WERI-Rb-1 (cell line): ENCODE measurements around the gene WARS2.
"Not testable (repeated sequence)": the region's sequence is repeated elsewhere in the genome, so short reads cannot be mapped to it uniquely, and the experiment has no call there.

Experiments
- DNase-seq: peaks from one replicate; pipeline ENCODE4 v3.0.0-alpha.2; 2020
- H3K27ac ChIP-seq: fragments of 250-450 bp; sonication (Bioruptor Pico); 2 replicates; pipeline ENCODE4 v1.5.1; 2020; ENCODE audit warnings: mild to moderate bottlenecking, moderate library complexity
- H3K27me3 ChIP-seq: fragments of 250-450 bp; sonication (Bioruptor Pico); 2 replicates; pipeline ENCODE4 v1.5.1; 2021; ENCODE audit warnings: mild to moderate bottlenecking, low read depth, moderate library complexity; ENCODE audit not compliant: insufficient read depth, severe bottlenecking
- H3K36me3 ChIP-seq: fragments of 250-450 bp; sonication (Bioruptor Pico); 2 replicates; pipeline ENCODE4 v1.5.1; 2020; ENCODE audit warnings: mild to moderate bottlenecking, moderate library complexity
- H3K4me3 ChIP-seq: 2 replicates; pipeline ENCODE4 v1.5.1; 2011; ENCODE audit warnings: low read depth, mild to moderate bottlenecking, control low read depth, low read length
- H3K9me3 ChIP-seq: fragments of 250-450 bp; sonication (Bioruptor Pico); 2 replicates; pipeline ENCODE4 v1.5.1; 2021; ENCODE audit warnings: mild to moderate bottlenecking, moderate library complexity; ENCODE audit not compliant: severe bottlenecking
- CTCF ChIP-seq: IDR thresholded peaks from 2 replicates; pipeline ENCODE4 v1.5.1; 2011; ENCODE audit warnings: low read depth, mild to moderate bottlenecking, control low read depth, inconsistent platforms, low read length

WARS2 gene

GRCh38 chr1:119181218-119181617, 40.8 kb upstream of the WARS2 start:
- H3K27me3 ChIP-seq: no peaks in the 10 kb centered on the region
- no peak overlapping the region for H3K4me3 ChIP-seq
- no peak overlapping the region for H3K27ac ChIP-seq
- H3K9me3 ChIP-seq: no peaks in the 10 kb centered on the region
- no peaks in the 10 kb centered on the region for H3K36me3 ChIP-seq
- DNase-seq: no peak
- TF ChIP-seq CTCF: no peak

GRCh38 chr1:119179051-119179450, 38.6 kb upstream of the WARS2 start:
- Histone ChIP-seq H3K27ac (no peak overlapping the region), H3K27me3 (no peaks in the 10 kb centered on the region), H3K4me3 (no peak overlapping the region), H3K9me3 (no peaks in the 10 kb centered on the region), H3K36me3 (no peaks in the 10 kb centered on the region)
- DNase-seq: no peak
- TF ChIP-seq CTCF: no peak

- not testable (repeated sequence) for H3K27me3 ChIP-seq
Measured at GRCh38 chr1:119172927-119173326, 32.5 kb upstream of the WARS2 start.

GRCh38 chr1:119171381-119172010, 31.0 kb upstream of the WARS2 start:
- not testable (repeated sequence) for H3K4me3 ChIP-seq, DNase-seq, H3K9me3 ChIP-seq, H3K27me3 ChIP-seq, H3K36me3 ChIP-seq, H3K27ac ChIP-seq

More at GRCh38 chr1:119172927-119173326, 32.5 kb upstream of the WARS2 start:
- H3K4me3 ChIP-seq, H3K36me3 ChIP-seq, H3K27ac ChIP-seq, H3K9me3 ChIP-seq, DNase-seq: not testable (repeated sequence)

GRCh38 chr1:119163396-119163795, 22.9 kb upstream of the WARS2 start:
- DNase-seq: no peak
- no peaks in the 10 kb centered on the region for H3K27me3 ChIP-seq
- no peak overlapping the region for H3K27ac ChIP-seq
- no peak for TF ChIP-seq CTCF
- H3K36me3 ChIP-seq: peaks cover 9% of the 10 kb centered on the region
- no peaks in the 10 kb centered on the region for H3K9me3 ChIP-seq
- H3K4me3 ChIP-seq: no peak overlapping the region

- H3K4me3 ChIP-seq: no peak overlapping the region
- peaks cover 21% of the 10 kb centered on the region for H3K36me3 ChIP-seq
- no peak for DNase-seq
- H3K27ac ChIP-seq: no peak overlapping the region
- TF ChIP-seq CTCF: no peak
- H3K27me3 ChIP-seq: no peaks in the 10 kb centered on the region
- H3K9me3 ChIP-seq: no peaks in the 10 kb centered on the region
Measured at GRCh38 chr1:119160866-119161265, 20.4 kb upstream of the WARS2 start.

GRCh38 chr1:119160409-119160808, 20.0 kb upstream of the WARS2 start:
- no peak overlapping the region for H3K27ac ChIP-seq
- DNase-seq: no peak

More at GRCh38 chr1:119160409-119160808, 20.0 kb upstream of the WARS2 start:
- TF ChIP-seq CTCF: no peak
- no peaks in the 10 kb centered on the region for H3K27me3 ChIP-seq
- H3K9me3 ChIP-seq: no peaks in the 10 kb centered on the region
- H3K4me3 ChIP-seq: no peak overlapping the region
- peaks cover 21% of the 10 kb centered on the region for H3K36me3 ChIP-seq
